Right lung (tissue), 10 donors: ENCODE data around the gene PIGO. TPM values are rescaled to one million over a fixed set of nuclear protein-coding genes. Genes with fewer than 3 reads are reported as not detected.

Experiments
- DNase-seq, 2 donors: peaks; one replicate each; pipeline ENCODE4 v3.0.0-alpha.2; 2013
- long read RNA-seq, 8 donors: transcript quantifications; one replicate each; lab custom pipeline, GENCODE V29; 2026
- polyA plus RNA-seq, 5 donors: library from polyadenylated mRNA; unstranded; fragments of 120-200 nt; gene quantifications; one replicate each; pipeline versions ENCODE4 v1.2.1 to v1.2.3, GENCODE V29; 2013; ENCODE audit warnings: inconsistent platforms in 1 of 5, low replicate concordance in 1 of 5; ENCODE audit not compliant: insufficient read length in 5 of 5, insufficient read depth in 1 of 5

Gene PIGO
- polyA plus RNA-seq = 10 to 100 TPM; 20.2 to 25.6 (median 21.3) TPM
- long read RNA-seq, donor 1, full-length matches to known transcripts = 3 of 9 reads
- long read RNA-seq, donor 1, partial matches to known transcripts = 6 of 9 reads
- long read RNA-seq, donor 1, other reads (novel, unspliced or antisense) = 0 of 9 reads
- long read RNA-seq, donor 2, full-length matches to known transcripts = 2 of 2 reads
- long read RNA-seq, donor 2, partial matches to known transcripts = 0 of 2 reads
- long read RNA-seq, donor 2, other reads (novel, unspliced or antisense) = 0 of 2 reads
- long read RNA-seq, donor 3, partial matches to known transcripts = 9 of 10 reads
- long read RNA-seq, donor 3, other reads (novel, unspliced or antisense) = 0 of 10 reads
- long read RNA-seq, donor 4, partial matches to known transcripts = 7 of 9 reads
- long read RNA-seq, donor 4, other reads (novel, unspliced or antisense) = 0 of 9 reads
- long read RNA-seq, donor 5, full-length matches to known transcripts = 3 of 3 reads
- long read RNA-seq, donor 5, partial matches to known transcripts = 0 of 3 reads
- long read RNA-seq, donor 5, other reads (novel, unspliced or antisense) = 0 of 3 reads
- long read RNA-seq, donor 6, partial matches to known transcripts = 5 of 9 reads
- long read RNA-seq, donor 6, other reads (novel, unspliced or antisense) = 0 of 9 reads
- long read RNA-seq, donor 7, full-length matches to known transcripts = 2 of 2 reads
- long read RNA-seq, donor 7, partial matches to known transcripts = 0 of 2 reads
- long read RNA-seq, donor 7, other reads (novel, unspliced or antisense) = 0 of 2 reads
- long read RNA-seq, donor 8, full-length matches to known transcripts = 1 of 1 reads
- long read RNA-seq, donor 8, partial matches to known transcripts = 0 of 1 reads
- long read RNA-seq, donor 8, other reads (novel, unspliced or antisense) = 0 of 1 reads

DNA sequence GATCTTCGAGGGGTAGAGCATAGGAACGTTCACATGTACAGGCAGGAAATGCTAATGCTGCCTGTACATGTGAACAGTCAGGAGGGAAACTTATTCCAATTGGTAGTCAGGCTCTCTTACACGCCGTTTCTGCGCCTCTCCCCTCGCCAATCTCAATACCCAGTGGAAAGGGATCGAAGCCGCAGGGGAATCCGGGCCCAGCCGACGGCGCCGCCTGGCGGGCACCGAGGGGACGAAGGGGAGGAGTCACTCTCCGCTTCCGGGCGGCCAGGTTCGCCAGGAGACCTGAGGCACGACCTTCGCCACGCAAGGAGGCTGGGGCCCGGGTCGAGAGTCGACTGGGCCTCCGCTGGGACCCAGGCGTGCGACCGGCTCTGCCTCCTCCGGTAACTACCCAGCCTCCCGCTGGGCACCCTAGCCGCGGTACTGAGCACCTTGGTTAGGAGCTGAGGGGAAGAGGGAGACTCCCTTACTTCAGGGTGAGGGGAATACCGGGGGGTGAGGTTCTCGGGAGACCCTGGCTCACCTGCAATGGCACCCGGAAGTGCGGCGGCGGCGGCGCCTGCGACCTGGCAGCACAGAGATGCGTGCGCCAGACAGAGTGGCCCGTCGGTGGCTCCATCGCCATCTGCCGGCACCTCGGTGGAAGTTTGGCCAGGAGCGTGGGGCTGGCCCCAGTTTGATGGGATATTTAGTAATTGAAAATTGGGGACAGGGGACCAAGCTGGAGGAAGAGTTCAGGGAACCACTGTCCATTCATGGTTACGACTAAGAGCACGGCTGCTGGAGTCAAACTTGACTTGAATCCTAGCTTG, at the start of gene PIGO:
PIGO (minus strand) TSS at position 557 of the 815 bp plus-strand sequence. CDS start 1,026 bp downstream, outside the sequence.
- peak; percentile 82 to 84 for DNase-seq

DNA sequence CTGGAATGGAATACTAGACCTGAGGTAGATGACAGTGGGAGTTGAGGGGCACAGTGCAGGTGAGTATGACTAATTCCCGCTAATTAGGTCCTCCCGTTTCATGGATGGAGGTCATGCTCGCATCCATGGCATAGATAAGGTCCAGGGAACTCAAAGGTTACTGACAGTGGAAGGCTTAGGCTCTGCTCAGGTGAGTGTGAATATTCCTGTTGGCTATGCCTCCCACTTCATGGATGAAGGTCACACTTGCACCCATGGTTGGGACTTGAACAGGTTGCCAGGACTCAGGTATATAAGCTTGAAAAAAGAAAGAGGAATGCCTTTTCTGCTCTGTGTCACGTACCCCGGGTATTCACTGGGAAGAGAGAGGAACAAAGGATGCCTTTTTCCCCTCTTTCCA, 45.6 kb upstream of the PIGO start:
- no peak for DNase-seq

DNA sequence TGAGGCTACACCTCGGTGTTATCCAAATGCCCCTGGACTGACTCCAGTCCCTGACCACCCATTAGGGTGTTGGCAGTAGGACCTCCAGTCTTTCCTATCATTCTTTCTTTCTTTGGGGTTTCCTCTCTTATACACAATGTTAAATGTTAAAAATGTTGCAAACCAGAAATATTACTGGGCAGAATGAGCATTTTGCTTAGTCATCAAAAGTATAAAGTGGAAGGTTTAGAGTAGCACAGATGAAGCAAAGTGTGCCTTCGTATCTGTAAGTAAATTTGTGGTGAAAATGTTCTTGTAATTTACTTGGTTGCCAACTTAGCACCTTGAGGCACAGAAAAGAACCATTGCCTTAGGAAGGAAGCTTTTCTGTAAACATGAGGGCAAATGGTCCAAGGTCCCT, 43.7 kb upstream of the PIGO start:
- no peak for DNase-seq

GRCh38 chr9:35136866-35137265, 40.5 kb upstream of the PIGO start:
- DNase-seq = no peak

DNA sequence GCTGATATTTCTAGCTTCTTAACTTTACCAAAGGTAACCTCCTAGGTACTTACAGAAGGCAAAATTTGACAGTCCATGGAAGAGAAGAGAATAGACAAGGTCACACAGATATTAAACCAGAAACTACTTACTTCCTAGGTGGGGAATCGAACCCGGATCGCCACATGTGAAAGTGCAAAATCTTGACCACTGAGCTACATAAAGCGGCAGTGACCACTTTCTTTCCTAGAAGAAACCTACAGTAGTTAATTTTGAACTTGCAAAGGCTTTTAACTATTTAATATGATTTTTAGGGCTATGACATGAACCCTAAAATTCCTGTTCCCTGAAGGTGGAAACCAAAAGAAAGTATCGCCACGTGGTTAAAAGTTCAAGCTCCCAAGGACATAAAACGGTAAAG, 39.6 kb upstream of the PIGO start:
- no peak for DNase-seq

DNA sequence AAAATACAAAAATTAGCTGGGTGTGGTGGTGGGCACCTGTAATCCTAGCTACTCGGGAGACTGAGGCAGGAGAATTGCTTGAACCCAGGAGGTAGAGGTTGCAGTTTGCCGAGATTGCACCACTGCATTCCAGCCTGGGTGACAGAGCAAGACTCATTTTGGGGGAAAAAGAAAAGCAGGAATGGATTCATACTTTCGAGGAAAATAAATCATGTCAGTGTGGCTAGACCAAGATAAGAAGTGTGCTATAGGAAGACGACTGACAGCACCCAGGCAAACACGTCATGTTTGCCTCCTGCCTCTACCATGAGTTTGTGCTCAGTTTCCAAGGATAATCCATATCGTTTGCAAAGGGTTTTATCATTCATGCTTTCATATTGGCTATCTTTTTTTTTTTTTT, 38.5 kb upstream of the PIGO start:
- no peak for DNase-seq

DNA sequence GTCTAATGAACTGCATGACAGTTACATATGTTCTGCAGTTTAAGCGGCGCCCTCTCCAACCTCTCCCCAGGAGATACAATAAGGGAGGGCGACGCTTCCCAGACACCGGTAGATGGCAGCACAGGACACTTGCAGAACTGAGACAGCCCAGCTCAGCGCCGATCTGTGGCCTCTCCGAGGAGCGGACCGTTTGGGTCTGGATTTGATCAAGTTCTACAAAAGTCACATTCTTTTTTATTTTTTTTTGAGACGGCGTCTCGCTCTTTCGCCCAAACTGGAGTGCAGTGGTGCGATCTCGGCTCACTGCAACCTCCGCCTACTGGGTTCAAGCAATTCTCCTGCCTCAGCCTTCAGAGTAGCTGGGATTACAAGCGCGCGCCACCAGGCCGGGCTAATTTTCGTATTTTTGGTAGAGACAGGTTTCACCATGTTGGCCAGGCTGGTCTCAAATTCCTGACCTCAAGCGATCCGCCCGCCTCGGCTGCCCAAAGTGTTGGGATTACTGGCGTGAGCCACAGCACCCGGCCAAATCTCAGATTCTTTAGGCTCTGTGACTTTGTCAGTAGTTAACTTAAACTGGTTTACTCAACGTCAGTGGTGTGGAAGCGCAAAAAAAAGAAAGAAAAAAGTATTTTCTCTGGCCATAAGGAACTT, 20.6 kb upstream of the PIGO start:
- peak; percentile 87 to 89 for DNase-seq

GRCh38 chr9:35116539-35116897, 20.1 kb upstream of the PIGO start:
- DNase-seq = no peak

DNA sequence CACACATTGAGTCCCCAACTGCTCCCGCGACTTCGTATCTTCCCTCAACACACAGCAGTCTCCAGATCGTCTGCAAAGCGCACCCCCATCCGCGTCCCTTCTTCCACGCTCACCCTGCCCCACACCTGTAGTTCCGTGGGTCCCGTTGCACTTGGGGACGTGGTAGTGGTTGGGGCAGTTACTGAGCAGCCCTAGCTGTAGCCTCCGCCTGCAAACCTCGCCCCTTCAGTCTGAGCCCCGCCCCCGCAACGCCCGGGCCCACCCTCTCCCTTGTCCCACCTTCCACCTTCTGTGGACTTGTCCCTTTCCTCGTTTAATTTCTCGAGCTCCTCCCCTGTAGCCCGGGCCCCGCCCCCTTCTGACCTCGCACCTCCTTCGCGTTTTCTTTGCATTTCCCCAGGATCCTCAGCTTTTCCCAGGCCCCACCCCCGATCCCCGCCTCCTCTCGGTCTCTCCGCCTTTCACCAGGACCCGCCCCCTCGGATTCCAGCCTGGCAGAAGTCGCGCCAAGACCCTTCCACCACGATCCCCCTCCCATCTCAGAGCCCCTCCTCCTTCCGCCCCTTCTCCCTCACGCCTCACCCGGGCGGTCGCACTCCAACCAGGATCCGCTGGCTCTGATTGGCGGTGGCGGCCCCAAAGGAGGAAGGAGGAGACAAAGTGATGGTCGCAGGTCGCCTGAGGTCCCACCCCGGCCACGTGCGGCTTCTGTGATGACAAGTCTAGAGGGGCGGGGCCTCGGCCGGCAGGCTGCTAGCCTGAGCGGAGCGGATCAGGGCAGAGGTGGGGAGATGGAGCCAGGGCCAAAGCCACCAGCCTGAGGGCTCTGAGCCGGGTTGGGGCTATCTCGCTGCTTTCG, 19.5 kb upstream of the PIGO start, which contains the start of gene ATOSB:
ATOSB (minus strand) TSS at position 183 of the 859 bp plus-strand sequence. CDS start 7,588 bp downstream, outside the sequence.
- peak; percentile 96 to 97 for DNase-seq

DNA sequence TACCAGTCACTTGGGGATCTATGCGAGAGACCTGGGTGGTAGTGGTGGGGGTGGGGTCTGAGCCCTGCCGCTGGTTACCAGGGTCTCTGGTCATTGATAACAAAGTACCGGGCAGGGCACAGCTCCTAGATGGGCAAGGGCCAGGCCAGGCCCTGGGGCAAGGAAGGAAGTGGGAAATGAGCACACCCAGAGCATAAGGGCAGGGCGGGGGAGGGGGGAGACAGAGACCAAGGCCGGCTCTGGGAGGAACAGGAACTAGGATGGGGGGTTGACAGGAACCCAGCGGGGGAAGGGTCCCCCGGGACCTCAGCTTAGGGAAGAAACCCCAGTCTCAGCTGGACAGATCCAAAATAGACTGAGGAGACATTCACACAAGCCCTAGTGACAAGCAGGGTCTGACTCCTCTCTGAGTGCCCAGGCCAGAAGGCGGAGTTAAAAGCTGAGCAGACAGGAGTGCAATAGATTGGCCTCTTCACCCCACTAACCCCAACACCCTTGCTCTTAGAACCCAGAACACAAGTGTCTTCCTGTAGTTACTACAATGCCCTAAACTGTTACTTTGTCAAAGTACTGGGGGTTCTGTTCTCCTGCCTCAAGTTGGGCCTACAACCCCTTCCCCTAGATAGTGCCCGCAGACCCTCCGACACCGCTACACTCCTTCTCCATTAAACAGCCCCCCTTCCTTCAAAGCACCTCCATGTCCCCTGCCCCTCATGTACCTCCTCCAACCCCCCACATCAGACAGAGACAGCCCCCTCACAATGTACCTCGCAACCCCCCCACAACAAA, 18.6 kb upstream of the PIGO start:
- DNase-seq = peak in 1 of 2 donors; percentile 32

DNA sequence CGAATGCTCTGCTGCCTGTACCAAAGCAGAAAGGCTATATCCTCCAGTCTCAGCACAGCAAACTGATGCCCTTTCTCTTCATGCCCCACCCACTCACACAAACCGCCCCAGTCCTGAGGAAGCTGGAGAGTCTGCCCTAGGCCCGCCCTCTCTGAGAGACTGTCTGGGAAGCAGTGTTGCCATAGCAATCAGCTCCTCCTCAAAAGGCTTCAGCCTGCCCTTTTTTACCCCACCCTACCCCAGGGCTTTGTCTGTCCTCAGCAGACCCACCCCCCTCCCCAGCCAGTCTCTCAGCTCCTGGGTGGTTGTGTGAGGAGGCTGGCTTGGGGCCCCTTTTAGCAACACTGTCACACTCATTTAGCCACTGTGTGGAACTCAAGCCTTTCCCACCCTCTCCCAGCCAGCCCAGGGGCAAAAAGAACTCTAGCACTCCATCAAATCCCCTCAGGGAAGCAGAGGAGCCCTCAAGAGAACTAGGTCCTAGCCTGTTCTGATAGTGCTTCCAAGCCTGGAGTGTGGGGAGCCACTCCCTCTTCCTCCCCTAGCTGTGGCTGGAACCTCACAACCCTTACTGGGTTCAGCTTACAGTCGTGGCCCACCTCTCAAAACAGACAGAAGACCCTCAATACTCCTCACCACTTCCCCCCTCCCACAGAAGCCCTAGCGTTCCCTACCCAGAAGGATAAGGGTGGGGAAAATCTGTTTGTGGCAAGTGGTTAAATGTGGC, 17.9 kb upstream of the PIGO start:
- peak; percentile 61 to 82 for DNase-seq

DNA sequence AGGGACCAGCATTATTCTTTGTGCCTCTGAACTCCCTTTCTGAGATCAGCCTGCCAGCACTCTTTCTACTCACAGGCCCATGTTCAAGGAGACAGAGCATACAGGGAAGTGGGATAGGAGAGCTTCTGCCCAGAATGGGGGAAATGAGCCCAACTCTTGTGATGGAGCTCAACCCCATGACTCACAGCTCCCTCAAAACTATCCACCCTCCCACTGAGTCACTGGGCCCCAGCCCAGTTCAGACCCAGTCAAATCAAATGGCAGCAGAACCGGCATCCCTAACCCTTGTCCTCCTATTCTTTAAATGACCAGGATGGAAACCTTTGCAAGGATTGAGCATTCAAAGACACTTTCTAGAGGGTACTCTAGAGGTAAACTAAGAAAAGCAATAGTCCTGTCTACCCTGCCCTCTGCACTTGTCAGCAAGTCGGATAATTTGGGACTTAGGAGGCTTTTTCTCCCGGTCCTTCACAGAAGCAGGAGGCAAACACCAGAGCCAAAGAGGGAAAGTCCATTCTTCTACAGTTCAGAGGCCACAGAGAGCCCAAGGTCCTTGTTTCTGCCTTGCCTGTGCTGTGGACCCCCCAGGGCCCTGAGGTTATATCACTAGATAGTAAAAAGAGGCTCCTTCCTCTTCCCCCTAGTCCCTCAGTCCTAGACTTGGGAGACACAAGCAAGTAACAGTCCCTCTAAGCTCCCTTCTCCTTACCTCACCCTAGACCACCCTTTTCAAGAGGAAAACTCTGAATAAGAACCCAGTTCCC, 16.0 kb upstream of the PIGO start:
- DNase-seq = no peak

DNA sequence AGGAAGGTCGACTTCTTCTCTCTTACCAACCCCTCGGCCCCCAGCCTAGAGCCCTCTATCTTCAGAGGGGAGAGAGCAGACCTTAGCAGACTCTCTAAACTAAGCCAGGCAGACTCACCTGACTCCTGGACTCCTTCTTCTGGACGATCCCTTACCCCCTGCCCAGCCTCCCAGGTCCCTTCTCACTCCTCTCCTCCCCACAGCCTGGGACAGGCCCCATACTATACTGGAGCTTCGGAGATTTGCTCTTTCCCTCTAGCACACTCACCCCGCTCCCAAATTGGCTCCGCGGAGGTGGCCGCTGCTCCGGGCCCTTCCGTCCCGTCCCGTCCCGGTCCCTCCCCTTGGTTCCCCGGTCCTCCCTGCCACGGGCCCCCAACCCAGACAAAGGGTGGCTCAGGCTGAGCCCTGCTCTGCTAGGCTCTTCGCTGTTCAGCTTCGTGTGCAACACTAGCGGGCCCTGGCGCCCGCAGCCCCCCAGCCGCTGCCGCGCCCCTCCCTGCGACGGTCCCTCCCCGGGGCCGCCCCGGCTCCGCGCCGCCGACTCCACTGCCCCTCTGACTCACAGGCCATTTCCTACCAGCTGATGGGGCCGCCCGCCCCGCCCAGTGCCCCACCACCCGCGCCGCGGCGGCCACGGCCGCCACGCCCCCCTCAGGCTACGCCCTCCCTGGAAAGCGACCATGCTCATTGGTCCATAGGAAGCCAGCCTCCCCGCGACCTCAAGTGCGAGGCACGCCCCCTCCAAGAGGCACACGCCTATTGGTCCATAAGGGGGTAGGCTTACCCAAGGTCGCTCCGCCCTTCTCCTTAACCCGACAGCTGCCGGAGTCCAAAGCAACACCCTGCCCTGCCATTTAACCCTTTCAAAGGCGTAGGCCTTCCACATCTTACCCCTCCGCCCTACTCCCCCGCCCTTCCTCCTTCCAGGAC, 14.9 kb upstream of the PIGO start:
- peak; percentile 96 for DNase-seq

- no peak for DNase-seq
Measured at GRCh38 chr9:35110327-35110761, 14.0 kb upstream of the PIGO start.

- DNase-seq = no peak
Measured at GRCh38 chr9:35108946-35109575, 12.7 kb upstream of the PIGO start.

- no peak for DNase-seq
Measured at GRCh38 chr9:35108461-35108860, 12.1 kb upstream of the PIGO start.
